AG09319 (cell line): ENCODE data around the gene HAX1.
"Not testable (repeated sequence)": the region's sequence is repeated elsewhere in the genome, so short reads cannot be mapped to it uniquely, and the experiment has no call there.

Experiments
- DNase-seq: peaks from one replicate; pipeline ENCODE4 v3.0.0-alpha.2; 2010; ENCODE audit warnings: low read depth; ENCODE audit errors: extremely low read depth
- TF ChIP-seq, protein P1 (sequence below): IDR thresholded peaks from 2 replicates; pipeline ENCODE4 v1.5.1; 2011; ENCODE audit warnings: low read depth, mild to moderate bottlenecking, inconsistent platforms, low read length, moderate library complexity

Gene HAX1

DNA sequence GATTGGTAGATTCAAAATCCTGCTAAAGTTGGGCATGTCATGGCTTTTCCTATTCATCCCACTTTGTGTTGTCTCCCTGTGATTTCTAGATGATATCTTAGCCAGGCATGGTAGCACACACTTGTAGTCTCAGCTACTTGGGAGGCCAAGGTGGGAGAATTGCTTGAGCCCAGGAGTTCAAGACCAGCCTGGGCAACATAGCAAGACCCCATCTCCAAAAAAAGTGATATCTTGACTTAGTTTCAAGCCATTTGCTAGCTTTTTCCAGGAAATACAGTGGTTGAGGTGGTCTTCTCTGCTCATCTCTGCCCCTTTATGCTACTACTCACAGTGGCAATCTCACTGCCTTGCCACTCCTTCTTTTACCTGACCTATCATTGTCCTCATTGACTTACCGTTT lies 12.3 kb upstream of the HAX1 start:
- no peak for DNase-seq
- TF ChIP-seq, protein P1, sequence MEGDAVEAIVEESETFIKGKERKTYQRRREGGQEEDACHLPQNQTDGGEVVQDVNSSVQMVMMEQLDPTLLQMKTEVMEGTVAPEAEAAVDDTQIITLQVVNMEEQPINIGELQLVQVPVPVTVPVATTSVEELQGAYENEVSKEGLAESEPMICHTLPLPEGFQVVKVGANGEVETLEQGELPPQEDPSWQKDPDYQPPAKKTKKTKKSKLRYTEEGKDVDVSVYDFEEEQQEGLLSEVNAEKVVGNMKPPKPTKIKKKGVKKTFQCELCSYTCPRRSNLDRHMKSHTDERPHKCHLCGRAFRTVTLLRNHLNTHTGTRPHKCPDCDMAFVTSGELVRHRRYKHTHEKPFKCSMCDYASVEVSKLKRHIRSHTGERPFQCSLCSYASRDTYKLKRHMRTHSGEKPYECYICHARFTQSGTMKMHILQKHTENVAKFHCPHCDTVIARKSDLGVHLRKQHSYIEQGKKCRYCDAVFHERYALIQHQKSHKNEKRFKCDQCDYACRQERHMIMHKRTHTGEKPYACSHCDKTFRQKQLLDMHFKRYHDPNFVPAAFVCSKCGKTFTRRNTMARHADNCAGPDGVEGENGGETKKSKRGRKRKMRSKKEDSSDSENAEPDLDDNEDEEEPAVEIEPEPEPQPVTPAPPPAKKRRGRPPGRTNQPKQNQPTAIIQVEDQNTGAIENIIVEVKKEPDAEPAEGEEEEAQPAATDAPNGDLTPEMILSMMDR, result no peak

DNA sequence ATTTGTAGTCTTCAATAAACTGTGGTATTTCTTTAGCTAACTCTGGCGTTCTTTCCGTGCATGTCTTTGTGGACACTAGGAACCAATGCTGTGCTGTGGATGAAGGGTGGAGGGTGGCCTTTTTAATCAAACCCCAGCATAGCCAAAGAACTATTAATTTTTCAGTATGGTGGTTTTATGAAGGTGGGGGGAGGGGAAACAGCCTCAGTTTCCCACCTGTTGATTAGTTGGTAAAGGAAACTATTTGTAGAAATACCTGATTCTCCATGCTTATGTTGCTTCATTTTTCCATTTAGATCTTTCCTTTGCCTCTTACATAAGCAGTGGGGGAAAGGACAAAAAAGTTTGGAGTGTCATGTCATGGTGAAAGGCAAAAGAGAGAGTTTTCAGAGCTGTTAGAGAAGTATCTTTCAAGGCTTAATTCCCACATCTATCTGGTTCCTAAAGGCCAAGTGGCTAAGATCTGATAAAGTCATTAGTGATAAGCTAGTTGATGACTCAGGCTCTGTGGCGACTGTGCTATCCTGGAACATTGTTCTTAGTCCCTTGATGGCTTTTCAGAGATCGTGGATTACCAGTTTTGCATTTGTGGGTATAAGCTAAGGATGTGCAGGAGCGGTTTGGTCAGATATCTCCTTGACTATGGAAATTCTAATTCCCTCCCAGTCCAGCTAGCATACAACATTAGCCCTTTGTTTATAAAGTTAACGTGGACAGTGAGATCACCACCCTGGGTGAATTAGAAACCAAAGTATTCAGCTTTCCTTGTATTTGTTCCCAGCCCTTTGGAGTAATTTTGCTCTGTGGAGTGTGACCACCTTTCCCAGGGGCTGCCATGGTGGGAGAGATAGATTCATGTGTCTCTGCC lies 8.7 kb upstream of the HAX1 start:
- TF ChIP-seq, protein P1, result no peak
- no peak for DNase-seq

DNA sequence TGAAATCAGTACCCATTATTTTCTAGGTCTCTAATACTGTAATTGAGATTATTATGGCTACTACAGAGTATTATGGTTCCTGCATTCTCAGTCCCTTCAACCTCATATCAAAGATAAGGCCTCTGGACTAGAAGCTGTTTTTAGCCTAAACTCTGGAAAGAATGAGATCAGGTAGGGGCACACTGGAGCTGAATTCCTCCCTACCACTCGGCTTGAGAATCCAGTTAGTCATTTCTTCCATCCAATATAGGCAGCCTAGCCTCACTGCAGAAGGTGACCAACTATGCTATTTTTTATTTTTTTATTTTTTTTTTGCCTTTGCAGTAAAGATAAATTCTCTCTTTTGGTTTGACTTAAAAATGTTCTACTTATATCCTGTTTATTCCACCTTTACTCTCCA lies 8.0 kb upstream of the HAX1 start:
- DNase-seq, result no peak
- TF ChIP-seq, protein P1, result no peak

DNA sequence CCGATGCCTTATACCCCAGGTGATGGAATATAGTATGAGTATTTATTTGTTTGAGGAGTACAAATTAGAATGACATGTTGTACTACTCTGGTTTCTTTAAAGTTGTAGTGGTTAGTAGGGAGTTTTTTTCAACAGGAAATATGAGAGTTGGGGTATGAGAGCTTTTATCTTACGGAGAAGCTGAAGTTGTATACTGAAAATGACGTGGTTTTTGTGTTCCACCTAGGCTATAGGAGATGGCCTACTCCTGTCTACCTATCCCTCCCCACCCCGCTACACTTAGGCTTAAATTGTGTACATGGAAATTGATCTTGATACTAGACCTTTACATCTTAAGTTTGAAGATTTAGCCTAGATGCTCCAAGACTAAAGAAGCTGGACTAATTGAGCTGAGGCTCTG lies 6.8 kb upstream of the HAX1 start:
- TF ChIP-seq, protein P1, result no peak
- no peak for DNase-seq

DNA sequence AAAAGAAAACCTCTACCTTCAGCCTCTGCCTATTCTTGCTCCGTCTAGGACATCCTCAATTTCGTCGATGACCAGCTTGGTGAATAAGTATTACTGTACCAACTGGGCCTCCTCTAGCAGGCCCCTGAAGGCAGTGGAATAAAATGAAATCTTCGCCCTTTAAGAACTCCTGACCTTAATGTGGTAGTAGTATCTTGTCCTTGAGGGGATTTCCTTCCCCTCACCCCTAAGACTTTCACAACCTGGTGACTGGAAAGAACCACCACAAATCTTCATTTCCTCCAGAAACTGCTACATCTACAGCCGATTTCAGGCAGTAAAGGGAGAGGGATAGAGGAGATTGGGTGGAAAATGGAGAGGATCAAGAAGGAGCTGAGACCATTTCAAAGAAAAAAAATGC lies 1.6 kb upstream of the HAX1 start:
- TF ChIP-seq, protein P1, result no peak
- no peak for DNase-seq

DNA sequence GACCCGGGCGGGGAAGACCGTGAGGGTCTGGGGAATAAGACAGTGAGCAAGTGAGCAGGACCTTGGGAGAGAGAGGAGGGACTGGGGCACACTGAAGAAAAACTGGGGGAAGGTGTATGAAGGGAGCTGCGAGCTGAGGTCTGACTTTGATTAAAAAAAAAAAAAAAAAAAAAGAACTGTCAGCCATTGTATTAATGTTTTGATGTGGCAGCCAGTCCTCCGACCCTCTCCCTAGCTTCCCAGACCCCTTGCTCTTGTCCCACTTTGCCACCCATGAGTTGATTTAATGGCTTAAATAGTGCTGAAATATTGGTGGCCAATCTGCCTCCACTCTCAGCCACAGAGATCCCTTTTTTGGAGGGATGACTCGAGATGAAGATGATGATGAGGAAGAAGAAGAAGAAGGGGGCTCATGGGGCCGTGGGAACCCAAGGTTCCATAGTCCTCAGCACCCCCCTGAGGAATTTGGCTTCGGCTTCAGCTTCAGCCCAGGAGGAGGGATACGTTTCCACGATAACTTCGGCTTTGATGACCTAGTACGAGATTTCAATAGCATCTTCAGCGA lies 652 bp downstream of the HAX1 start:
- TF ChIP-seq, protein P1, result no peak
- DNase-seq, result no peak

DNA sequence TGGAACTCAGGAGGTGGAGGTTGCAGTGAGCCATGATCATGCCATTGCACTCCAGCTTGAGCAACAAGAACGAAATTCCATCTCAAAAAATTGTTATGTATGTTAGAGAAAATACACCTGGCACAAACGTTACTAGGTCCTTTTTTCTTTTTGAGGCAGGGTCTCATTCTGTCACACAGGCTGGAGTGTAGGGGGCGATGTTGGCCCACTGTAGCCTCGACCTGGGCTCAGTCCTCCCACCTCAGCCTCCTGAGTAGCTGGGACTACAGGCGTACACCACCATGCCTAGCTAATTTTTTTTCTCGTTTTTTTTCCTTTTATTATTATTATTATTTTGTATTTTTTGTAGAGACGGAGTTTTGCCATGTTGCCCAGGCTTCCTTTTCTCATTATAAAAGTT lies 4.4 kb downstream of the HAX1 start:
- no peak for DNase-seq
- TF ChIP-seq, protein P1, result peak; percentile 17

DNA sequence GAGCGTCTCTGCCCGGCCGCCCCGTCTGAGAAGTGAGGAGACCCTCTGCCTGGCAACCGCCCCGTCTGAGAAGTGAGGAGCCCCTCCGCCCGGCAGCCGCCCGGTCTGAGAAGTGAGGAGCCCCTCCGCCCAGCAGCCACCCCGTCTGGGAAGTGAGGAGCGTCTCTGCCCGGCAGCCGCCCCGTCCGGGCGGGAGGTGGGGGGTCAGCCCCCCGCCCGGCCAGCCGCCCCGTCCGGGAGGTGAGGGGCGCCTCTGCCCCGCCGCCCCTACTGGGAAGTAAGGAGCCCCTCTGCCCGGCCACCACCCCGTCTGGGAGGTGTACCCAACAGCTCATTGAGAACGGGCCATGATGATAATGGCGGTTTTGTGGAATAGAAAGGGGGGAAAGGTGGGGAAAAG lies 15.2 kb downstream of the HAX1 start:
- DNase-seq, result not testable (repeated sequence)
